Hepatocyte (in vitro differentiated cells): Measurements from ENCODE around the gene GPHN.

Experiments used
- EZH2 ChIP-seq: fragments of 200-600 bp; sonication (generic); IDR thresholded peaks from 2 replicates; pipeline ENCODE4 v1.6.1; 2016; ENCODE audit warnings: antibody characterized with exemption, mild to moderate bottlenecking, borderline replicate concordance
- EZH2phosphoT487 ChIP-seq: fragments of 200-600 bp; sonication (generic); IDR thresholded peaks from one replicate; pipeline ENCODE4 v1.6.1; 2018; ENCODE audit warnings: antibody characterized with exemption, mild to moderate bottlenecking, low read depth, moderate library complexity; ENCODE audit not compliant: unreplicated experiment, severe bottlenecking
- TF ChIP-seq, protein P1 (sequence below): fragments of 200-600 bp; sonication (generic); IDR thresholded peaks from 2 replicates; pipeline ENCODE4 v1.5.1; 2016; ENCODE audit warnings: antibody characterized with exemption, mild to moderate bottlenecking; ENCODE audit not compliant: poor library complexity

- TF ChIP-seq, protein P1, sequence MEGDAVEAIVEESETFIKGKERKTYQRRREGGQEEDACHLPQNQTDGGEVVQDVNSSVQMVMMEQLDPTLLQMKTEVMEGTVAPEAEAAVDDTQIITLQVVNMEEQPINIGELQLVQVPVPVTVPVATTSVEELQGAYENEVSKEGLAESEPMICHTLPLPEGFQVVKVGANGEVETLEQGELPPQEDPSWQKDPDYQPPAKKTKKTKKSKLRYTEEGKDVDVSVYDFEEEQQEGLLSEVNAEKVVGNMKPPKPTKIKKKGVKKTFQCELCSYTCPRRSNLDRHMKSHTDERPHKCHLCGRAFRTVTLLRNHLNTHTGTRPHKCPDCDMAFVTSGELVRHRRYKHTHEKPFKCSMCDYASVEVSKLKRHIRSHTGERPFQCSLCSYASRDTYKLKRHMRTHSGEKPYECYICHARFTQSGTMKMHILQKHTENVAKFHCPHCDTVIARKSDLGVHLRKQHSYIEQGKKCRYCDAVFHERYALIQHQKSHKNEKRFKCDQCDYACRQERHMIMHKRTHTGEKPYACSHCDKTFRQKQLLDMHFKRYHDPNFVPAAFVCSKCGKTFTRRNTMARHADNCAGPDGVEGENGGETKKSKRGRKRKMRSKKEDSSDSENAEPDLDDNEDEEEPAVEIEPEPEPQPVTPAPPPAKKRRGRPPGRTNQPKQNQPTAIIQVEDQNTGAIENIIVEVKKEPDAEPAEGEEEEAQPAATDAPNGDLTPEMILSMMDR, result no peak
- no peak for TF ChIP-seq EZH2
- no peak for TF ChIP-seq EZH2phosphoT487
Observed at GRCh38 chr14:66975251-66975650, 467.3 kb downstream of the GPHN start.
